MCF 10A (cell line): ENCODE measurements around the gene WDFY4. TPM values are rescaled to one million over a fixed set of nuclear protein-coding genes. Genes with fewer than 3 reads are reported as not detected.

ENCODE experiments used
- BruUV-seq: library from RNA; stranded (reverse); fragments of 400-500 nt; replicated peaks from 2 replicates; lab custom pipeline; 2021; lab: Mats Ljungman, UMichigan
- CTCF ChIA-PET: fragments of 300-600 bp; sonication (Branson Sonifier 250); formaldehyde crosslinking; extraction: SDS; loops from one replicate; lab custom pipeline; 2021; ENCODE audit warnings: antibody characterized with exemption, inconsistent platforms; lab: Yijun Ruan, JAX
- POLR2A ChIA-PET: fragments of 300-600, 350-650 bp; sonication (Branson Sonifier 250); formaldehyde crosslinking; extraction: SDS; loops from one replicate; lab custom pipeline; 2020; ENCODE audit warnings: antibody characterized with exemption, inconsistent platforms; lab: Yijun Ruan, JAX
- DNase-seq: peaks from one replicate; pipeline ENCODE4 v3.0.0-alpha.2; 2018; ENCODE audit not compliant: unreplicated experiment
- H3K27ac Mint-ChIP-seq: one replicate; pipeline ENCODE4 v1.8.0; 2022; ENCODE audit warnings: mild to moderate bottlenecking, low read depth, mixed read lengths; ENCODE audit not compliant: unreplicated experiment
- H3K27me3 Mint-ChIP-seq: one replicate; pipeline ENCODE4 v1.8.0; 2022; ENCODE audit warnings: mixed read lengths; ENCODE audit not compliant: insufficient read depth, unreplicated experiment
- H3K36me3 Mint-ChIP-seq: one replicate; pipeline ENCODE4 v1.8.0; 2022; ENCODE audit warnings: mild to moderate bottlenecking, moderate library complexity, mixed read lengths; ENCODE audit not compliant: insufficient read depth, unreplicated experiment
- H3K4me1 Mint-ChIP-seq: one replicate; pipeline ENCODE4 v1.8.0; 2022; ENCODE audit warnings: mixed read lengths; ENCODE audit not compliant: insufficient read depth, unreplicated experiment
- H3K4me3 Mint-ChIP-seq: one replicate; pipeline ENCODE4 v1.8.0; 2022; ENCODE audit warnings: mild to moderate bottlenecking, moderate library complexity, mixed read lengths; ENCODE audit not compliant: unreplicated experiment
- H3K9me3 Mint-ChIP-seq: one replicate; pipeline ENCODE4 v1.8.0; 2022; ENCODE audit warnings: mixed read lengths; ENCODE audit not compliant: unreplicated experiment
- CTCF ChIP-seq: fragments of 200-600 bp; IDR thresholded peaks from one replicate; pipeline ENCODE4 v1.8.0; 2022; ENCODE audit warnings: antibody characterized with exemption, mild to moderate bottlenecking; ENCODE audit not compliant: unreplicated experiment
- intact Hi-C: fragments of 100-400 bp; cut with micrococcal nuclease; formaldehyde crosslinking; loops from 2 replicates; pipeline ENCODE4 v1.14.1; 2022
- total RNA-seq: library from RNA; stranded (reverse); gene quantifications from 2 replicates; pipeline ENCODE4 v1.2.3, GENCODE V29; 2022

Gene WDFY4
- total RNA-seq, 1 experiment from 2014 or later: not detected

GRCh38 chr10:48773580-48773979 is 88.9 kb downstream of the WDFY4 start:
- H3K36me3 Mint-ChIP-seq: no peaks in the 10 kb centered on the region
- no peak for DNase-seq
- ChIA-PET POLR2A (no interaction called here), CTCF (no interaction called here)
- peaks cover 10% of the 10 kb centered on the region for H3K27me3 Mint-ChIP-seq
- no peak overlapping the region for H3K27ac Mint-ChIP-seq
- H3K4me3 Mint-ChIP-seq: no peak overlapping the region
- no peaks in the 10 kb centered on the region for H3K4me1 Mint-ChIP-seq
- H3K9me3 Mint-ChIP-seq: no peaks in the 10 kb centered on the region
- intact Hi-C loops: no loop called here
- no peak for TF ChIP-seq CTCF
- no TSS peak for BruUV-seq

- intact Hi-C loops: no loop called here
- Mint-ChIP-seq H3K9me3 (no peaks in the 10 kb centered on the region), H3K27me3 (peaks cover 10% of the 10 kb centered on the region), H3K4me3 (no peak overlapping the region), H3K36me3 (no peaks in the 10 kb centered on the region), H3K27ac (no peak overlapping the region), H3K4me1 (no peaks in the 10 kb centered on the region)
- DNase-seq: no peak
- POLR2A ChIA-PET: no interaction called here
- CTCF ChIA-PET: interaction anchor here (0.5 to 0.7 kb wide), 2 partner anchors 72 to 409 kb away, joined by 3 to 4 read pairs; no protein-coding TSS in a partner anchor
- BruUV-seq: no TSS peak
- TF ChIP-seq CTCF: no peak
Measured at GRCh38 chr10:48774416-48775205, 89.9 kb downstream of the WDFY4 start.

- Mint-ChIP-seq H3K9me3 (no peaks in the 10 kb centered on the region), H3K4me1 (no peaks in the 10 kb centered on the region), H3K27ac (no peak overlapping the region), H3K27me3 (peaks cover 15% of the 10 kb centered on the region), H3K4me3 (no peak overlapping the region), H3K36me3 (no peaks in the 10 kb centered on the region)
- no peak for TF ChIP-seq CTCF
- no TSS peak for BruUV-seq
- DNase-seq: no peak
- POLR2A ChIA-PET: no interaction called here
- intact Hi-C loops: no loop called here
- CTCF ChIA-PET: no interaction called here
Measured at GRCh38 chr10:48775206-48775517, 90.5 kb downstream of the WDFY4 start.

GRCh38 chr10:48776005-48776522 is 91.4 kb downstream of the WDFY4 start:
- H3K27ac Mint-ChIP-seq: no peak overlapping the region

More at GRCh38 chr10:48776005-48776522, 91.4 kb downstream of the WDFY4 start:
- intact Hi-C loops: no loop called here
- ChIA-PET POLR2A (no interaction called here), CTCF (interaction anchor here (0.6 kb wide), 2 partner anchors 96 to 631 kb away, joined by 3 read pairs; no protein-coding TSS in a partner anchor)
- Mint-ChIP-seq H3K9me3 (no peaks in the 10 kb centered on the region), H3K36me3 (no peaks in the 10 kb centered on the region), H3K4me1 (no peaks in the 10 kb centered on the region), H3K27me3 (peaks cover 21% of the 10 kb centered on the region), H3K4me3 (no peak overlapping the region)
- no TSS peak for BruUV-seq
- DNase-seq: no peak
- TF ChIP-seq CTCF: no peak
